NCI-H187 treated with DMSO at 0.1 percent for 48 hours (cell line): ENCODE data around the gene ERC2.

Source experiments
- DNase-seq: peaks from one replicate; lab custom pipeline; 2025; lab: John Stamatoyannopoulos, UW

ERC2 gene

GRCh38 chr3:56188201-56188600 is 280.1 kb downstream of the ERC2 start:
- DNase-seq: no peak

GRCh38 chr3:56187051-56187450 is 281.2 kb downstream of the ERC2 start:
- DNase-seq: no peak

- no peak for DNase-seq
These were observed 282.4 kb downstream of the ERC2 start for GRCh38 chr3:56185827-56186226.

GRCh38 chr3:56183529-56183928 is 284.7 kb downstream of the ERC2 start:
- no peak for DNase-seq

GRCh38 chr3:56180433-56180832 is 287.8 kb downstream of the ERC2 start:
- DNase-seq: no peak

GRCh38 chr3:56173601-56174000 is 294.7 kb downstream of the ERC2 start:
- no peak for DNase-seq

GRCh38 chr3:56164436-56164835 is 303.8 kb downstream of the ERC2 start:
- DNase-seq: no peak

GRCh38 chr3:56157693-56158362 is 310.4 kb downstream of the ERC2 start:
- DNase-seq: no peak

- DNase-seq: no peak
These were observed 314.0 kb downstream of the ERC2 start for GRCh38 chr3:56154297-56154696.

- DNase-seq: no peak
These were observed 320.9 kb downstream of the ERC2 start for GRCh38 chr3:56147354-56147753.

- DNase-seq: no peak
These were observed 322.9 kb downstream of the ERC2 start for GRCh38 chr3:56145410-56145809.

- no peak for DNase-seq
These were observed 323.5 kb downstream of the ERC2 start for GRCh38 chr3:56144805-56145204.

- DNase-seq: no peak
These were observed 330.9 kb downstream of the ERC2 start for GRCh38 chr3:56137415-56137814.

- no peak for DNase-seq
These were observed 331.8 kb downstream of the ERC2 start for GRCh38 chr3:56136514-56136913.

- DNase-seq: no peak
These were observed 332.3 kb downstream of the ERC2 start for GRCh38 chr3:56135941-56136340.

- no peak for DNase-seq
These were observed 334.8 kb downstream of the ERC2 start for GRCh38 chr3:56133423-56133822.

- DNase-seq: no peak
These were observed 335.5 kb downstream of the ERC2 start for GRCh38 chr3:56132762-56133161.

GRCh38 chr3:56131974-56132590 is 336.2 kb downstream of the ERC2 start:
- no peak for DNase-seq

- DNase-seq: no peak
These were observed 338.2 kb downstream of the ERC2 start for GRCh38 chr3:56130036-56130435.

- no peak for DNase-seq
These were observed 341.6 kb downstream of the ERC2 start for GRCh38 chr3:56126632-56127031.

GRCh38 chr3:56125358-56126005 is 342.8 kb downstream of the ERC2 start:
- no peak for DNase-seq

GRCh38 chr3:56124546-56124945 is 343.7 kb downstream of the ERC2 start:
- no peak for DNase-seq

GRCh38 chr3:56123487-56123886 is 344.8 kb downstream of the ERC2 start:
- DNase-seq: no peak

- no peak for DNase-seq
These were observed 345.4 kb downstream of the ERC2 start for GRCh38 chr3:56122911-56123310.
